B cell (primary cell): ENCODE measurements around the gene PROCA1.

Experiments
- CTCF ChIP-seq: fragments of 200-600 bp; IDR thresholded peaks from one replicate; pipeline ENCODE4 v1.8.0; 2022; ENCODE audit warnings: antibody characterized with exemption, mild to moderate bottlenecking
- EZH2 ChIP-seq: IDR thresholded peaks from 2 replicates; pipeline ENCODE4 v1.6.1; 2012; ENCODE audit warnings: borderline replicate concordance, low read depth, mild to moderate bottlenecking, moderate library complexity, low read length; ENCODE audit not compliant: insufficient read depth, poor library complexity, severe bottlenecking

DNA sequence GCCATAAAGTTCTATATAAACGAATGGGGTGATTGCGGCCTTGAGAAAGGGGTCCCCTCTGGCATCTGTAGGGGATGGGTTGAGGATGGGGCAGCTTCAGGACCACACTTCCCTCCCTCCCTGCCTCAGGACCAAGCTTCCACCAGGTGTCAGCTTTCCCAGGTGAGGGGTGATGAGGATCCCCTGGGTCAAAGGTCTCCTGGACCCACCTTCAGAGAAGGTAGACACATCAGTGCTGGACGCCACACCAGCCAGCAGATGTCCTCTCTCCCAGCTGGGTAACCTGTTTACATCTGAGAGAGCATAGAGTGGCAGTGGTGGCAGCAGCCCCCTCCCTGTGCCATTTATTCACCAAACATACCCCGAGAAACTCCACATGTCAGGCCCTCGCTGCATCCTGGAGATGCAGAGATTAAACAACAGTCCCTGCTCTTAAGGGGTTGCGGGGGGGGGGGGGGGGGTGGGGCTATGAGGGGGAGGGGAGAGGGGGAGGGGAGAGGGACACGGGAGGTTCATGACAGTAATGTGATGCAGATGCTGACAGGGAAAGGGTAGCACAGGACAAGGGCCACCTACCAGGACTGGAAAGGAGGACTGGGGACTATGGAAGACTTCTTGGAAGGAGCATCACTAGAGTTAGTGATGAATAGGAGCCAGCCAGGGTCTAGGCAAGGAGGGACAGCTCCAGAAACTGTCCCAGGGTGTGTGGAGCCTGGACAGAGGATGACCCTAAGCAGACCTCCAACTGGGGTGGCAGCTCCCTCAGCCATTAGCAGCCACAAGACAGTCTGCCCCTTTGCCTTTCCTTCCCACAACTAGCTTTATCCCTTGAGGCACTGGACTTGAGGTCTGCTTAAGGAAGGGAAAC is 5.0 kb downstream of the PROCA1 start:
- TF ChIP-seq CTCF (no peak), EZH2 (no peak)
